HG03039 (cell line): Measurements from ENCODE around the gene KIR2DL1.
"Not testable (repeated sequence)": the region's sequence is repeated elsewhere in the genome, so short reads cannot be mapped to it uniquely, and the experiment has no call there.

Experiments used
- ATAC-seq: cut with Tn5 transposase; IDR thresholded peaks from one replicate; pipeline ENCODE4 v1.9.1; 2021; ENCODE audit warnings: mild to moderate bottlenecking, moderate library complexity; ENCODE audit not compliant: unreplicated experiment

KIR2DL1 gene

DNA sequence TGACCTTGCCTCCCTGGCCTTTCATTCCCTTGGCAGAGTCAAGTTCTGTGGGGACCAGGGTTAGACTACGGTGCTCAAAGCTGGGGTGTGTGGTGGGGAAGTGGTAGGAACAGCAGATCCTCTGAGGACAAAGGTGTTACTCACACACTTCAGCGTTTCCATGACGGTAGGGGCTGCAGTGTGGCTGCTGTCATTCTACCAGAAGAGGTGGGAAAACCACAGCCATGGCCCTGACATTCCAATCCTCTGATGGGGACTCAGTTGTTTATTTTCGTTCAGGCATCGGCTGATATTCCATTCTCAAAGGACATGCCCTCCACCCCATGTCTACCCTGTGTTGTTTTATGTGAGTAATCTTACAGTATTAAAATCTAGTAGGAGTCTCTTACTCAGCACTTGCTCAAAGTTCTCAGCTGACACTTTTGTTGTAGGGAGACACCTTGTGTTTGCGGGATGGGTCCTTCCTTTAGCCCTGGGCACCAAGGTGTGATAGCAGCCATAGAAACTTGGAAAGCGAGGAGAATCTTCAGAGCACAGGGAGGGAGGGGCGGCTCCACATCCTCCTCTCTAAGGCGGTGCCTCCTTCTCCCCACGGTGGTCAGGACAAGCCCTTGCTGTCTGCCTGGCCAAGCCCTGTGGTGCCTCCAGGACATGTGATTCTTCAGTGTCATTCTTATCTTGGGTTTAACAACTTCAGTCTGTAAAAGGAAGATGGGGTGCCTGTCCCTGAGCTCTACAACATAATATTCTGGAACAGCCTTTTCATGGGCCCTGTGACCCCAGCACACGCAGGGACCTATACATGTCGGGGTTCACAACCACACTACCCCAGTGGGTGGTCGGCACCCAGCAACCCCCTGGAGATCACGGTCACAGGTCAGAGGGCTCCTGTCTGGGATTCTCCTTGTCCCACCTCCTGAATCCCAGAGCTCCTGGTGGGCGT is 1.7 kb downstream of the KIR2DL1 start:
- ATAC-seq, result not testable (repeated sequence)

DNA sequence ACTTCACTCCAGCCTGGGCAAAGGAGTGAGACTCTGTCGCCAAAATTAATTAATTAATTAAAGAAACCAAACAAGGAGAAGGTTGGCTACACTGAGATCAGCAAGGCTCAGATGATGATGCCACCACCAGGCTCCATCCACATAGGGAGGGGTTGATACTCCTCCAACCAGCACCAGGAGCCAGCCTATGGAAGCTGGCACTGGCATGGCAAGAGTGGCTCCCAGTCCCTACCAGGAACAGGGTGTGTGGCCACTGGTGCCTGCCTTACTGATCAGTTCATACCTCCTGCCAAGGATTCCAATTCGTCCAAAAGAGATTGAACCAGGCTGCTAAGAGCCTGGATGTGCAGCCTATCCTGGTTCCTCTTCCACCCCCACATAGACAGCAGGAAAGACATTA is 3.1 kb downstream of the KIR2DL1 start:
- not testable (repeated sequence) for ATAC-seq

DNA sequence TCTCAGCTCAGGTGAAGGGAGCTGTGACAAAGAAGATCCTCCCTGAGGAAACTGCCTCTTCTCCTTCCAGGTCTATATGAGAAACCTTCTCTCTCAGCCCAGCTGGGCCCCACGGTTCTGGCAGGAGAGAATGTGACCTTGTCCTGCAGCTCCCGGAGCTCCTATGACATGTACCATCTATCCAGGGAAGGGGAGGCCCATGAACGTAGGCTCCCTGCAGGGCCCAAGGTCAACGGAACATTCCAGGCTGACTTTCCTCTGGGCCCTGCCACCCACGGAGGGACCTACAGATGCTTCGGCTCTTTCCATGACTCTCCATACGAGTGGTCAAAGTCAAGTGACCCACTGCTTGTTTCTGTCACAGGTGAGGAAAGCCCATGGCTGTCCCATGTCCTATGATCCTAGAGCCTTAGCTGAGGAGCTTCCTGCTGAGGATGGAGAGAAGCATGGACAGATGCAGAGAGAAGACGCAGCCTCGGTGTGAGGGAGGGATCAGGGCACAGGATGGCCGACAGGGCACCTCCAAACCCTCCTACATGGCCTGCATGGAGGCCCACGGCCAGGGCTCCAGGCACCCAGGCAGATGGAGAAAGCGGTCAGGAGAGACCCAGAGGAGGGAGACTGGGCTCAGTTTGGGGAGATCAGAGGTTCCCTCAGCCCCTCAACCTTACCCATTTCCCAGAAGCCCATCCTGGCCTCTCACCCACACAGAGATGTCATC is 5.7 kb downstream of the KIR2DL1 start:
- not testable (repeated sequence) for ATAC-seq

GRCh38 chr19:54775830-54776229 is 6.2 kb downstream of the KIR2DL1 start:
- ATAC-seq, result not testable (repeated sequence)

GRCh38 chr19:54777851-54778250 is 8.3 kb downstream of the KIR2DL1 start:
- not testable (repeated sequence) for ATAC-seq

DNA sequence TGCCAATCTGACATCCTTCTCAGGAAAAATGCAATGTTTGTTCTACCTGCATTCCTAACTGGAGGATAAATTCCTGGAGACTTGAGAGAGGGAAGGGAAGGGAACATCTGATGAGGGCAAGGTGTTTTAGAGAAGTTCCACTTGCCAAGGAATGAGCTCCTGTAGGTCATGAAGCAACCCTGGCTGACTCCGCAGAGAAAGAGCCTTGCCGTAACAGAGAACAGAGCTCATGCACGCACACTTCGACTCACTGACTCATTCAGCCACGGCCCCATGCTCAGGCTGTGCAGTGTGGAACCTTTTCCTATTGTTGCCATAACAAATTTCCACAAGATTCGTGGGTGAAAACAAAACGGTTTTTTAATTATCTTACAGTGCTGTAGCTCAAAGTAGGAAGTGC is 9.3 kb downstream of the KIR2DL1 start:
- ATAC-seq, result not testable (repeated sequence)

DNA sequence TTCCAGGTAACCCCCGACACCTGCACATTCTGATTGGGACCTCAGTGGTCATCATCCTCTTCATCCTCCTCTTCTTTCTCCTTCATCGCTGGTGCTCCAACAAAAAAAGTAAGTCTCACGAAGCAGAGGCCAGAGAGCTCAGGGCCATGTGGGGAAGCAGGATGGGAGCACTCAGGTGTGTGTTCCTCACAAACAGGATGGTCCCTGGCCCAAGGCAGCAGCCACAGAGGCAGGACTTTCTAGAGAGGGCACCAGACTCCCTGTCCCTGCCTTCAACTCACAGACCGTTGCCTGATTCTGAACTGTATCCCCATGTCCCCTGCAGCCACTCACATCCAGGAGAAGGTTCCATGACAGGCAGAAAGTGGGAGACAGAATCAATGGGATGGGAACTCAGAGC is 13.3 kb downstream of the KIR2DL1 start:
- ATAC-seq, result not testable (repeated sequence)

GRCh38 chr19:54786091-54786723 is 16.6 kb downstream of the KIR2DL1 start:
- not testable (repeated sequence) for ATAC-seq

DNA sequence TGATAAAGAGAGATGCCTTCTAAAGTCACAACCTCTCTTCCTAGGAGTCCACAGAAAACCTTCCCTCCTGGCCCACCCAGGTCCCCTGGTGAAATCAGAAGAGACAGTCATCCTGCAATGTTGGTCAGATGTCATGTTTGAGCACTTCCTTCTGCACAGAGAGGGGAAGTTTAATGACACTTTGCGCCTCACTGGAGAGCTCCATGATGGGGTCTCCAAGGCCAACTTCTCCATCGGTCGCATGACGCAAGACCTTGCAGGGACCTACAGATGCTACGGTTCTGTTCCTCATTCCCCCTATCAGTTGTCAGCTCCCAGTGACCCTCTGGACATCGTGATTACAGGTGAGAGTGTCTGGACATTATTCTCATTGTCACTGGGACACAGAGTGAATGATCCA is 18.6 kb downstream of the KIR2DL1 start:
- ATAC-seq, result not testable (repeated sequence)

- ATAC-seq, result no peak
Observed at GRCh38 chr19:54790711-54791110, 21.1 kb downstream of the KIR2DL1 start.

GRCh38 chr19:54791476-54791875 is 21.9 kb downstream of the KIR2DL1 start:
- ATAC-seq, result no peak

GRCh38 chr19:54792814-54793213 is 23.2 kb downstream of the KIR2DL1 start:
- no peak for ATAC-seq

GRCh38 chr19:54795758-54796157 is 26.2 kb downstream of the KIR2DL1 start:
- ATAC-seq, result no peak

- ATAC-seq, result no peak
Observed at GRCh38 chr19:54803410-54803809, 33.8 kb downstream of the KIR2DL1 start, which contains the start of gene KIR2DL4. Gene KIR2DL4, plus strand, starts transcription at chr19:54803610. Its CDS starts 42 bp downstream, at chr19:54803652.

- ATAC-seq, result no peak
Observed at GRCh38 chr19:54804101-54804500, 34.5 kb downstream of the KIR2DL1 start.

- no peak for ATAC-seq
Observed at GRCh38 chr19:54804571-54804970, 35.0 kb downstream of the KIR2DL1 start.

DNA sequence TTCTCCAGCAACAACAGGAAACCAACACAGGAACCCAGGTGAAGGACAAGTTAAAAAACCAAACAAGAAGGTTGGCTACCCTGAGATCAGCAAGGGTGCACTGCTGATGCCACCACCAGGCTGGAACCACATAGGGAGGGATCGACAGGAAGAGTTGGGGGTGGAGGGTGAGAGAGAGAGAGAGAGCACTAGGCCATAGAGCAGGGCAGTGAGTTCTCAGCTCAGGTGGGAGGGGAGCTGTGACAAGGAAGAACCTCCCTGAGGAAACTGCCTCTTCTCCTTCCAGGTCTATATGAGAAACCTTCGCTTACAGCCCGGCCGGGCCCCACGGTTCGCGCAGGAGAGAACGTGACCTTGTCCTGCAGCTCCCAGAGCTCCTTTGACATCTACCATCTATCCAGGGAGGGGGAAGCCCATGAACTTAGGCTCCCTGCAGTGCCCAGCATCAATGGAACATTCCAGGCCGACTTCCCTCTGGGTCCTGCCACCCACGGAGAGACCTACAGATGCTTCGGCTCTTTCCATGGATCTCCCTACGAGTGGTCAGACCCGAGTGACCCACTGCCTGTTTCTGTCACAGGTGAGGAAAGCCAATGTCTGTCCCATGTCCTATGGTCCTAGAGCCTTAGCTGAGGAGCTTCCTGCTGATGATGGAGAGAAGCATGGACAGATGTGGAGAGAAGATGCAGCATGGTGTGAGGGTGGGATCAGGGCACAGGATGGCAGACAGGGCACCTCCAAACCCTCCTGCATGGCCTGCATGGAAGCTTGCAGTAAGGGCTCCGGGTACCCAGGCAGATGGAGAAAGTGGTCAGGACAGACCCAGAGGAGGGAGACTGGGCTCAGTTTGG is 36.3 kb downstream of the KIR2DL1 start:
- no peak for ATAC-seq

- no peak for ATAC-seq
Observed at GRCh38 chr19:54806516-54806838, 36.9 kb downstream of the KIR2DL1 start.

DNA sequence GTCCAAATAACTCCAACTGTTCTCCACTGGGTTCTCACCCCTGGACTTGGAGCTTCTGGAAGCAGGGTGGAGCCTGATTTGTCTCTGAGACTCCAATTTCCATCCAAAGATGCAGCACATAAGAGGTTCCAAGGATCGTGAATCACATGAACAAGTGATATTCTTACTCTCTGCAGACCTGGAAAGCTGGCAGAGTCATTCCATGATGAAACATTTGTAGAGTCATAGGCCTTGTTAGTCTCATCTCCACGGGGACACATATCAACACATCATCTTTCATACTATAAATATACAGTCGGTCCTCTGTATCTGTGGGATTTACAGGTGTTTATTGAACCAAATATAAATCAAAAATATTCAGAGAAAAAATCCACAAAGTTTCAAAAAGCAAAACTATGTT is 45.0 kb downstream of the KIR2DL1 start:
- not testable (repeated sequence) for ATAC-seq

- not testable (repeated sequence) for ATAC-seq
Observed at GRCh38 chr19:54816251-54816650, 46.7 kb downstream of the KIR2DL1 start, which contains the start of gene KIR3DL1. Gene KIR3DL1, plus strand, starts transcription at chr19:54816468.
